HG03280 (cell line): ENCODE data around the gene HAGHL.
"Not testable (repeated sequence)": the region's sequence is repeated elsewhere in the genome, so short reads cannot be mapped to it uniquely, and the experiment has no call there.

Source experiments
- ATAC-seq: cut with Tn5 transposase; IDR thresholded peaks from one replicate; pipeline ENCODE4 v1.9.1; 2021; ENCODE audit warnings: mild to moderate bottlenecking, moderate library complexity; ENCODE audit not compliant: unreplicated experiment

The HAGHL gene

DNA sequence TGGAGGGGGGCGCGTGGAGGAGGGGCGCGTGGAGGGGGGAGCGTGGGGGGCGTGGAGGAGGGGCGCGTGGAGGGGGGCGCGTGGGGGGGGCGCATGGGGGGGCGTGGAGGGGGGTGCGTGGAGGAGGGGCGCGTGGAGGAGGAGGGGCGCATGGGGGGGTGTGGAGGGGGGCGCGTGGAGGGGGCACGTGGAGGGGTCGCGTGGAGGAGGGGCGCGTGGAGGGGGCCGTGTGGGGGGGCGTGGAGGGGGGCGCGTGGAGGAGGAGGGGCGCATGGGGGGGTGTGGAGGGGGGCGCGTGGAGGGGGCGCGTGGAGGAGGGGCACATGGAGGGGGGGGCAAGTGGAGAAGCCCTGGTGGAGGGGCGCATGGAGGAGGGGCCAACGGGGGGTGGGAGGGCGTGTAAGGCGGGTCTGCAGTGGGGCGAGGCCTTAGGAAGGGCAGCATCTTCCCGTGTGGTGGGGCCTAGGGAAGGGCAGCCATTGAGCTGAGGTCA, 40.9 kb downstream of the HAGHL start:
- no peak for ATAC-seq

DNA sequence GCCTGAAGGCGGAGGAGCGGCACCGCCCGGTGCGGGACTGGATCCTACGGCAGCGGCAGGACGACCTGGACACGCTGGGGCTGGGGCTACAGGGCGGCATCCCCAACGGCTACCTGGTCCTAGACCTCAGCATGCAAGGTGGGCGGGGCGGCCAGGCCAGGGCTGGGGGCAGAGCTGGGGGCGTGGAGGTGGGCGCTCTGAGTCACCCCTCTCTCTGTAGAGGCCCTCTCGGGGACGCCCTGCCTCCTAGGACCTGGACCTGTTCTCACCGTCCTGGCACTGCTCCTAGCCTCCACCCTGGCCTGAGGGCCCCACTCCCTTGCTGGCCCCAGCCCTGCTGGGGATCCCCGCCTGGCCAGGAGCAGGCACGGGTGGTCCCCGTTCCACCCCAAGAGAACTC, 41.5 kb downstream of the HAGHL start:
- no peak for ATAC-seq

DNA sequence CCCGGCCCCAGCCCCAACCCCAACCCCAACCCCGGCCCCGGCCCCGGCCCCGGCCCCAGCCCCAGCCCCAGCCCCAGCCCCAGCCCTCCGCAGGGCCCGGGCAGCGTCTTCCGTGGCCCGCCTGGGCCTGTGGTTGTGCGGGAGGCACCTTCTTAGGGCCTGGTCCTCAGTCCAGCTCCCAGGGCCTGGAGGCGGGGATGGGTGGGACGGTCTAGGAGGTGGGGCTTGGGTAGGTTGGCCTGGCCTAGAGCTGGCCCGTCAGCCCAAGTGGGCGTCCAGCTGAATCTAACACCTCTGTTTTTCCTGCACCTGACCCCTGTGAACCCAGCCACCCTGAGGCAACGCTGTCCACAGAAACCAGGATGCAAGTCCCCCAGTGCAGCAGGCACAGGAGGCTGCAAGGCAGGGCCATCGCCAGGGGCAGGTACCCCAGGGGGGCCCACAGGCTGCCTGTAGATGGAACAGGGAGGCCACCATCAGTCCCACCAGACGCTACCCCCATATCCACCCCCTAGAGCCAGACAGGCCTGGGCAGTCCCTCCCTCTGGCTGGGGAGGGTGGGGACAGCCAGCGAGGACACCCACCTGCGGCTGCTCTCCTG, 42.4 kb downstream of the HAGHL start:
- ATAC-seq: no peak

DNA sequence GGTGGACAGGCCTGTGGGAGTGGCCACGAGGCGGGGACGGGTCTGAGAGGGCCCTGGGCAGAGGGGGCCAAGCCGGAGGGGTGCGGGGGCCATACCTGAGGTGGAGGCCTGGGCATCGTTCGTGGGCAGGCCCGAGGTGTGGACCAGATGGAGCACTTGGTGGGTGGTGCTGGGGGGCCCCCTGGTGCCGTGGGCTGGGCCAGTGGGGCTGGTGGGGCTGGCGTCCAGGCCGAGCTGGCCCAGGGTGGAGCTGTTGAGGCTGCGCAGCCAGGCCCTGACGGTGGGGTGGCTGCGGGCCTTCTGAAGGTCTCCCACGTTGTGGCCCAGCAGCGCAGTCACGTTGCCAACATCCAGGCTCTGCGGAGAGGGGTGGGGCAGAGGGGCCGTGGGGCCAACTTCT, 43.0 kb downstream of the HAGHL start:
- ATAC-seq: no peak

DNA sequence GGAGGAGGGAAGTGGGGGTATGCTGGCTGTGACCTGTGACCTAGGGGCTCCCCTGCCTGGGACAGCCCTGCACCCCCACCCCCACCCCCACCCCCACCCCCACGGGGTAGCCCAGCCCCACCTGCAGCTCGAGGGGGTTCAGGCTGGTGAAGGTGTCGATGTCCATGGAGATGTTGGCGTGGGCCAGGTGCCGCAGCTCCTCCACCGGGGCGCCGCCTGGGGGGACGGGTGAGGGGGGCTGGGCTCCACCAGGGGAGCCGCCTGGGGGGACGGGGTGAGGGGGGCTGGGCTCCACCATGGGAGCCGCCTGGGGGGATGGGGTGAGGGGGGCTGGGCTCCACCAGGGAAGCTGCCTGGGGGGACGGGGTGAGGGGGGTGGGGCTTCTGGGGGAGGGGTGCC, 43.5 kb downstream of the HAGHL start:
- ATAC-seq: no peak

DNA sequence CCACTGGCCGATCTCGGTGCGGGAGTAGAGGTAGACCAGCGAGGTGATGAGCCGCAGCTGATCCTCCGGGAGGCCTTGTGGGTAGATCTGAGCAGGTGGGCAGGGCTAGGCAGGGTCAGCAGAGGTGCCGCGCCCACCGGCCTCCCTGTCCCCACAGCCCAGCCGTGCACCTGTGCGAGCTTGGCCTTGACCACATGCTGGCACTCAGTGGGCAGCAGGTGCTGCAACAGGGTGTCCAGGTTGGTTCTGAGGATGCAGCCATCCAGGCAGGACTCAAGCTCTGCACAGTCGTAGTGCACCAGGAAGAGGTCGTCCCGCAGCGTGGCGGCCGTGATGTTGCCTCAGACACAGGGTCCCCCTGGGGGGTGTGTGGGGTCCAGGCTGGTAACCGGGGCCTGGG, 46.1 kb downstream of the HAGHL start:
- no peak for ATAC-seq

DNA sequence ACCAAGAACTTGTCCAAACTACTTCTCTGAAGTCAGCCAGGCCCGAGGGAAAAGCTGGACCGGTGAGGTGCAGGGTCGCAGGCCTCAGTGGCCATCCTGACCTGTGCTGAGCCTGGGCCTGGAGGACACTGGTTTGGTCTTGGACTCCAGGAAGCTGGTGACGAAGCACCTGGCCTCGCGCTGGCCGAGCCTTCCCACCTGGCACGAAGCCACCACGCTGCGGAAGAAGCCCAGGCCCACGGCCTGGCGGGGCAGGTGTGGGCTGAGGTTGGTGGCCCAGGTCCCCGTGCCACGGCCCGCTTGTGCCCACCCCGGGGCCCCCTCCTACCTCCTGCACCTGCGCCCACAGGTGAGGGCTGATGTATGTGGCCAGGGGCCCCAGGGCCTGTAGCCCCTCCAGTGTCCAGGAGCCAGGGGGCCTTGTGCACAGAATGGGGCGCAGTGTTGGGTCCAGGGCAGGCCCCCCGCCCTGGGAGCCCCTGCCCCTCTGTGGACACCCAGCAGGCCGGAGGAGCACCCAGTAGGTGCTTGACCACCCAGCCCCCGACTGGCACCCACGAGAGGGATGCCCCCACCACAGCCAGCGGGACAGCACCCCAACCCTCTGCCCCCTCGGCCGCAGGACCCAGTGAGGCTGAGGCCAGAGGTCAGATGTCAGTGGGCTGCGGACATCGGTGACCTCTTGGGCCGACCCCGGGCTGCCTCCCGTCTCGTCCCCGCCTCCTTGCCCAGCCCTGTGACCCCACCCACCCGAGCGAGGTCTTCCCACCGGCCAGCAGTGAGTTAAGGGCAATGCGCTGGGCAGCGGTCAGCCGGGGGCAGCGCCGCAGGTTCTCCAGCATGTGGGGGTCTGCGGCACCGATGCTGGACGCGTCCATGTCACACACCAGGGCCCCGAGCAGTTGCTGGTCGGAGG, 47.4 kb downstream of the HAGHL start:
- ATAC-seq: no peak

DNA sequence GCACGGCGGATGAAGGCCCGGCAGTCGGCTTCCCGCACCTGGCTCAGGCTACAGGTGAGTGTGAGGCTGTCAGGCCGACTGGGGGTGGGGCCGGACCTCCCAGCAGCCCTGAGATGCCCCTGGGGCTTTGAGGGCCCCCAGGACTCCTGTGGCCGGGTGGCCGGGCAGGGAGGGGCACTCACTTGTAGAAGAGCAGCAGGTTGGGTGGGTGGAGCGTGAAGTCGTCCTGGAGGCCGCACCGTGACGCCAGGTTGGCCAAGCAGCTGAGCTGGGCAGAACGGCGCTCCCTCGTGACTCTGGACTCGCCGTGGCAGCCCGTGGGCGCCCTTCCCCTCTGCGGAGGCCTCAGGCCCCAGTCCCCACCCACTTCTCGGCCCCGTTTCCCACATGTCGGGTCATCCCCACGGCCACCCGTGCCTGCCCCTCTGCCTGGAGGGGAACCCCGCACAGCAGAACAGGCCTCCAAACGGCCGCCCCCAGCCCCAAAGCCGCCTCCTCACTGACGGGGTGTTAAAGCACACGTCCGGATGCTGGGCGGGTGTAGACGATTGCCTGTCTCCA, 48.4 kb downstream of the HAGHL start:
- no peak for ATAC-seq

DNA sequence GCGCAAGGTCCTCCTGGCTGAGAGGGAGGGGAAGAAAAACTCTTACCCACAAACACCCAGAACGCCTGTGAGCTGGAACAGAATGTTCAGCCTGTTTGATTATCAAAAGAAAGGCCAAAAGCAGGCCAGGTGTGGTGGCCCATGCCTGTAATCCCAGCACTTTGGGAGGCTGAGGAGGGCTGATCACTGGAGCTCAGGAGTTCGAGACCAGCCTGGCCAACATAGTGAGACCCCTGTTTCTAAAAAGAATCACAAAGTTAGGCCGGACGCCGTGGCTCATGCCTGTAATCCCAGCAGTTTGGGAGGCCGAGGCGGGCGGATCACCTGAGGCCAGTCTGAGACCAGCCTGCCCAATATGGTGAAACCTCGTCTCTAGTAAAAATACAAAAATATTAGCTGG, 49.4 kb downstream of the HAGHL start:
- ATAC-seq: not testable (repeated sequence)

DNA sequence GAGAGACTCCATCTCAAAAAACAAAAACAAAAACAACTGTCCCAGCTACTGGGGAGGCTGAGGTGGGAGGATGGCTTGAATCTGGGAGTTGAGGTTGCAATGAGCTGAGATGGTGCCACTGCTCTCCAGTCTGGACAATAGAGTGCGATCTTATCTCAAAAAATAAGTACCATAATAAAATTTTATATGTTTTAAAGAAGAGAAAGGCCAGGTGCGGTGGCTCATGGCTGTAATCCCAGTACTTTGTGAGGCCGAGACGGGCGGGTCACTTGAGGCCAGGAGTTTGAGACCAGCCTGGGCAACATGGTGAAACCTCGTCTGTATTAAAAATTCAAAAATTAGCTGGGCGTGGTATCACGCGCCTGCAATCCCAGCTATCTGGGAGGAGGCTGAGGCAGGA, 49.9 kb downstream of the HAGHL start:
- ATAC-seq: no peak

DNA sequence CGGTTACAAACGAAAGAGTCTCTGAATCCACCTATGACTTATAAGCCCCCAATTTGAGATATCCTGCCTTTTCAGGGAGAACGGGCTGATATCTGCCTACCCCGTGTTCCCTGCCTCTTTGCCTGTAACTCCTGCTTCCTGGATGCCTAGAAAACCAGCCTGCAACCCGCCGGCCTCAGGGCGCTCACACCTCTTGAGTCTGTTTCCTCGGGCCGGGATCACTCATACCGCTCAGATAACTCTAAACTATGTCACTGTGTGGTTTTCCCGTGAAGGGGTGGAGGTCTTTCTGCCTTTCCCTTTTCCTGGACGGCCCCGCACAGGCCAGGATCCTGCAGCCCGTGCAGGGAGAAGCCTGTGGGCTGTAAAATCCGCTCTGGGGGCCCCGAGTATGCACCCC, 50.9 kb downstream of the HAGHL start:
- ATAC-seq: no peak

DNA sequence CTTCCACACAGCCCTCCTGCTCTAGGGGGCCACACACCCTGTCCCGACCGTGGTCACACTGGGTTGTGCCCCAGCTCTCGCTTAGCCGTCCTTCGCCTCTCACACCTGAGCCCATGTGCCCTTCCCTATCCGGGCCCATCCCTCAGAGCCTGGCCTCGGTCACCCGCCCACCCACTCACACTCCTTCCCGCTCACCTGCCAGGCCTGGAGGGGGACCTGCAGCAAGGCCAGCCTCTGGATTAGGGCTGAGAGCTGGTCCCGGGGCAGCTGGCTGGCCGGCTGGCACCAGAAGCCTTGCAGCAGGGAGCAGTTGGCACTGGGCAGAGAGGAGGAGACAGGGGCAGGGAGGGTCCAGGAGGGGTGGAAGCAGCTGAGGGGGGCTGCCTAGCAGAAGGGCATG, 51.5 kb downstream of the HAGHL start:
- no peak for ATAC-seq

DNA sequence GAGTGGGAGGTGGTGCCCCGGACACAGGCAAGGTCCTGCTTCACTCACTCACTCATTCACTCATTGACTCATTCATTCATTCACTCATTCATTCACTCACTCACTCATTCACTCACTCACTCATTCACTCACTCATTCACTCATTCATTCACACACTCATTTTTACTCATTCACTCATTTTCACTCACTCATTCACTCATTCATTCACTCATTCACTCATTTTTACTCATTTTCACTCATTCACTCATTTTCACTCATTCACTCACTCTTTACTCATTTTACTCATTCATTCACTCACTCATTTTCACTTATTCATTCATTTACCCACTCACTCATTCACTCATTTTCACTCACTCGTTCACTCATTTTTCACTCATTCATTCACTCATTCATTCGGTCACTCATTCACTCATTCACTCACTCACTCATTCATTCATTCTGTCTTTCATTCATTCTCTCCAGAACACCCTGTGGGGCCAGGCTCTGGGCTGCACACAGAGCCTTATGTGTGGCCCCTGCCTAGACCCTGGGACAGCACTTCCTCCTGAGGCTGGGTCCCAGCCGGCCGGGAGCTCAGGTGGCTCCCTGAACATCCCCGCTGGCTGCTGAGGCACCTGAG, 52.1 kb downstream of the HAGHL start:
- no peak for ATAC-seq
